HG03060 (cell line): ENCODE measurements around the gene PIN1.

Experiments used
- ATAC-seq: cut with Tn5 transposase; IDR thresholded peaks from one replicate; pipeline ENCODE4 v1.9.1; 2021; ENCODE audit warnings: low read depth, moderate number of reproducible peaks; ENCODE audit not compliant: unreplicated experiment

Gene PIN1

GRCh38 chr19:9850235-9850959 is 15.3 kb downstream of the PIN1 start:
- no peak for ATAC-seq

- ATAC-seq: no peak
Observed at GRCh38 chr19:9854282-9854846, 19.2 kb downstream of the PIN1 start.

- ATAC-seq: no peak
Observed at GRCh38 chr19:9856609-9857008, 21.5 kb downstream of the PIN1 start.

GRCh38 chr19:9857076-9857721 is 22.1 kb downstream of the PIN1 start:
- no peak for ATAC-seq

- ATAC-seq: no peak
Observed at GRCh38 chr19:9857920-9858746, 23.0 kb downstream of the PIN1 start.

GRCh38 chr19:9858766-9859165 is 23.6 kb downstream of the PIN1 start:
- ATAC-seq: no peak

- no peak for ATAC-seq
Observed at GRCh38 chr19:9860407-9860806, 25.3 kb downstream of the PIN1 start.

GRCh38 chr19:9861503-9861902 is 26.4 kb downstream of the PIN1 start:
- no peak for ATAC-seq

- no peak for ATAC-seq
Observed at GRCh38 chr19:9862938-9863337, 27.8 kb downstream of the PIN1 start.

GRCh38 chr19:9863759-9864158 is 28.6 kb downstream of the PIN1 start:
- no peak for ATAC-seq

GRCh38 chr19:9865732-9866501 is 30.8 kb downstream of the PIN1 start:
- no peak for ATAC-seq

- ATAC-seq: no peak
Observed at GRCh38 chr19:9868983-9869617, 34.0 kb downstream of the PIN1 start.

- ATAC-seq: no peak
Observed at GRCh38 chr19:9871626-9872338, 36.7 kb downstream of the PIN1 start.

- ATAC-seq: no peak
Observed at GRCh38 chr19:9872618-9873242, 37.6 kb downstream of the PIN1 start.

- ATAC-seq: no peak
Observed at GRCh38 chr19:9875031-9875627, 40.0 kb downstream of the PIN1 start.

- ATAC-seq: no peak
Observed at GRCh38 chr19:9875796-9876195, 40.7 kb downstream of the PIN1 start.

GRCh38 chr19:9877780-9878510 is 42.8 kb downstream of the PIN1 start:
- no peak for ATAC-seq
